Spleen (tissue), 7 donors: ENCODE data around the gene PRDM16.

Experiments used
- CTCF ChIP-seq, 11 experiments: fragments of 200-600 bp in 7 of 11; fragments of 450-650 bp in 4 of 11; sonication (generic) in 4 of 11; IDR thresholded peaks in 8 of 11; conservative IDR thresholded peaks in 3 of 11; 1 replicate in 7 of 11; 2 replicates in 4 of 11; pipeline versions ENCODE4 v1.4.0 to v1.8.0; 2016 to 2021; ENCODE audit warnings: antibody characterized with exemption in 11 of 11, inconsistent platforms in 4 of 11, mild to moderate bottlenecking in 1 of 11
- POLR2A ChIP-seq, 3 donors: fragments of 450-650 bp; IDR thresholded peaks; one replicate each; pipeline ENCODE4 v1.5.1; 2017; ENCODE audit warnings: antibody characterized with exemption in 3 of 3, mild to moderate bottlenecking in 1 of 3
- donor health status: DM: no; HTN: no; CAD: no; lungs with moderate emphysema.
- donor health status: DM: no; HTN: no; CAD: no.
- donor health status: DM: no; HTN: no; CAD: no.

DNA sequence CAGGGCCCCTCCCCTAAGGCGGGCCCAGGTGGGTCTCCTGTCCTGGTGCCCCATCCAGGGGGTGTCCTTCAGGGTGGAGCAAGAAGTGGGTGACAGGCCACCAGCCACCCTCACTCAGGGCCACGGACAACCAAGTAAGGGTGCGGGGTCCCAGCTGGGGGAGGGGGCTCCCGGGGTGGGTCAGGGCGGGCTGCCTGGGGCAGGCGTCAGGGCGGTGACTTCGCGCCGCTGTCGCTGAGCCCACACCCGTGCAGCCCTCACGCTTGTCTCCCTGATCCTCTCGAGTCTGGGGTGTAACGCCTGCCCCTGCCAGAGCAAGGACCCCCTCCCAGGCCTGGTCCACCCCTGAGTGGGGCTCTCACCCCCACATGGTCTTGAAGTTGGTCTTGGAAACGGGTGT is 407.7 kb downstream of the PRDM16 start:
- TF ChIP-seq CTCF (IDR thresholded peaks at IDR 0.05 in 8 of 11, conservative IDR thresholded peaks at IDR 0.05 in 3 of 11), result no peak
- TF ChIP-seq POLR2A (IDR thresholded peaks at IDR 0.05), result no peak
